Measurements from ENCODE around the gene PHF20.
"Not testable (repeated sequence)": the region's sequence is repeated elsewhere in the genome, so short reads cannot be mapped to it uniquely, and the experiment has no call there.

The PHF20 gene

DNA sequence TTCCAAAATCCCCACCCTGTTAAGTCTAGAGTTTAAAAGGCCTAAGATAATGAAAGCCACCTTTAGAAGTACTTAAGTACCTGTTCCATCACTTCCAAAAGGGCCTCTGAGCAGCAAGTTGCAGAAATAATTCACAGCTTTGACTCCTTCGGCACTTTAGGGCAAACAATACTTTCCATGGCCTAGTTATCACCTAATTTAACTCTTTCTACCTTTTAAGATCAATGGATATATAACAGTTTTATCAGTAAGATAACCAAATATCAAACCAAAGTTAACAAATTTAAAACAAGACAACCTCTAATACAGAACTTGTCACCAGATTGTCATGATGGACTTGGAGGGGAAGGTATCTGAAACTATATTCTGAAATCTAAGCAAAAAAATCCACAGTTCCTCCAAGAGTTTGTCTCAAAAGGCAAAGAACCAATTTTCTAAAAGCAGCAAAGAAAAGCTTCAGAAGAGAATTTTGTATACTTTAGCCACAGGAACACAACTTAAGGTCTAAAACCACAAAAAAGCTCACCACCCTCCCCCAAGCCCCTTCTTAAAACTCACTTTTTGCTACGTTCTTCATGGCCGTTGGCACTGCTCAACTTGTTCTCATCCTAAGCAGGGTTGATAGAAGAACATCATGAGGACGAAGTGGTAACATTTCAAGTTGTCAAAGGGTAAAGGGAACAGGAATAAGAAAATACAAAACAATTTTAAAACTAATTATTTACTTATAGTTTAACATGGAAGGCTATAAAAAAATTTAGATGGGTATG is 33.2 kb upstream of the PHF20 start:
- in situ Hi-C loops (cut with MboI; ENCODE audit: low sequenced_read_pairs): no loop called here

DNA sequence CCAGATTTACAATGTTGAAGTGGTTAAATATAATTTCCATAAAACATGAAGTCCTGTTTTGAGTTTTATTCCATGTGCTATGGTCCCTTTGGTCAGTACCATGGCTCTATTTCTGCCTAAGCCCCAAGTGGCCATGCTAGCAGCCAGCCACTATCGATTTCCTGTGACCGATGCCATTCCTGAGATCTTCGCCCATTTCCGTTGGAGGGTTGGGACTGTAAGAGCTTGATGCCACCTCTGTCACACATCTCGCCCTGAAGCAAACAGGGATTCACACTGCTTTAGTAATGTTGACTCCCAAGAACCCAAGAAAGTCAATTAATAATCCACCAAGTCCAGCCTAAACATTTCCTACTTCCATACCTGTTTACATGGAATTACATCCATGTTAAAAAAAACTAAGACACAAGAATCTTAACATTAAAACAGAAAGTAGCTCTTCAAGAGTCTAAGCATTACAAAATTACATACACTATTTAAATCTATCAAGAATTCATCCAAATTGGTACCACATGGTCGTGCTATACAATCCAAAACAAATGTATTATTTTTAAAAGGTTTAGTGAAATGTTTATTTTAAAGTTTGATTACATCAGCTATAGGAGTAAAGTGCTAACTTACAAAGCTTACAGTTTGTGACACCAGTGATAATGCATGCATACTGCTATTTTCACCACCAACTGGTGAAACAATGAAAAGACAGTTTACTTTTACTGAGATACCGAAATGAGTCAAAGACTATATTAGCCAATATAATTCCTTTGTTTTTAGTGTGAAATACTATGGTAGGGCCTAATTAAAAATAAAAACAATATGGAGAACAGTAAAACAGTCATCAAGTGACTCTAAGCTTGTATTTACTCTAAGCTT is 32.3 kb upstream of the PHF20 start:
- in situ Hi-C loops (cut with MboI; ENCODE audit: low sequenced_read_pairs): no loop called here

DNA sequence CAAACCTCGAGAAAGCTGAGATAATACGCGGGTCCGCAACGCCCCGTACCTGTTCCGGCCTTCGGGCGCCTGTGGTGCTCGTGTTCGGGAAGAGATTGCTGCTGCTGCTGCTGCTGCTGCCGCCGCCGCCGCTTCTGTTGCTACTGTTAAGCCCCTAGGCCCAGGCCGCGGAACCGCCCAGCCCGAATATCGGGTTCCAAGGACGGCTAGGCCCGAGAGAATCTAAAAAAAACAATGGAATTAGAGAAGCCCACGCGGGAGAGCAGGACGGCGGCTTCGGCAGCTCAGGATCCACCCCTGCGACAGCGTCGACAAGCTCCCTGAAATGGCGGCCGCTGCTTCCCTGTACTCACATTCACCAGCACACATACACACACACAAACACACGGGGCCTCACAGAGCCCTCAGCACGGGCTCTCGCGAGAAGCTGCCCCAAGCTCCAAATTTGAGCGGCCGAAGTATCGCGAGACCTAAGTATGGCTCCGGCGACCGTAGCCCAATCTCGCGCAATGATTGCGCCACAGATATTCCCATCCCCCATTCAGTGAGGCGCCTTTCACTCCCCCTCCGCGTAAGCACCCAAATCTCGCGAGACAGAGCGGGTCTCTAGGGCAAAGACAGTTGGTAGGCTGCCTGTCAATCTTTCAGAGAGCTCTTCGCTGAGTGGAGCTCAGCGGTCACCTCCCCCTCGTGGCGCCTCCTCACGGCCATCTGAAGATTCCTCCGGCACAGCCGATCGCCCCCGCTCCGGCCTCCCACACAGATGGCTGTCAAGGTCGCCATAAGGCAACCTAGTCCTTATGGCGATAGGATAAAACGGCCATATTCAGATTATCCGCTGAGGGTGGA is 29.7 kb upstream of the PHF20 start, which contains the start of gene RBM39:
Gene RBM39 (minus strand): TSS at position 369 of the 849 bp plus-strand sequence. CDS start 1,386 bp downstream, outside the sequence.
- in situ Hi-C loops (cut with MboI; ENCODE audit: low sequenced_read_pairs): no loop called here

DNA sequence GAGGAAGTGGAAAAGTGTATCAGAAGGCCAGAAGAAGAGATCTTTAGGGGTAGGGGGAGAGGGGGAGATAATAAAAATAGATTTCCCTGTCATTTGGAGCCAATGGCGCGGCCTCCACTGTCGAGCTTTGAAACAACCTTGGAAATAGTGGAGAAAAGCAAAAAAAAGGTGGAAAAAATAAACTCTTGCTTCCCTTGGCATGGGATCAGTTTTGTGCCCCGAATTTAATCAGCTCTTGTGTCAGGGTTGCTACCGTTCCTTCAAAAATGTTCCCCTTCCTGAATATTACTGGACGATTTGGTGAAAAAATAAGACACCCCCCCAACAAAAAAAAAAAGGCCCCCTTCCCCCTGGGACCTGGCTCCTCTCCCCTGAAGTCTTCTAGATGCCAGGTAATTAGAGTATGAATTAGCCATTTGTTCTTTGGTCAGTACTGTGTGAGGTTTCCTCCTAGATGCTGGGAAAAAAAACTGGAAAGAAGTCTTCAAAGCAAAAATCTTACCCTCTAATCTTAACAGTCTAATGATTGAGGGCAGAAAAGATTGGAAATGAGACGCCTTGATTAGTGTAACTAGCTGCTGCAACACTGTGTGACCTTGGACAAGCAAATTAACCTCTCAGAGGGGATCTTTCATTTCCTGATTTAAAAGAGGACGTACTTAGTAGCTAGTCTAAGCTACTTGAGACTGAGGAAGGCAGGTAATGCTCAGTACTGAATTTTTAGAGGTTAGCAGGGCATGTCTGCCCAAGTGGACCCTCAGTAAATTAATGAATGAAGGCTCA is 28.9 kb upstream of the PHF20 start:
- in situ Hi-C loops (cut with MboI; ENCODE audit: low sequenced_read_pairs): no loop called here

DNA sequence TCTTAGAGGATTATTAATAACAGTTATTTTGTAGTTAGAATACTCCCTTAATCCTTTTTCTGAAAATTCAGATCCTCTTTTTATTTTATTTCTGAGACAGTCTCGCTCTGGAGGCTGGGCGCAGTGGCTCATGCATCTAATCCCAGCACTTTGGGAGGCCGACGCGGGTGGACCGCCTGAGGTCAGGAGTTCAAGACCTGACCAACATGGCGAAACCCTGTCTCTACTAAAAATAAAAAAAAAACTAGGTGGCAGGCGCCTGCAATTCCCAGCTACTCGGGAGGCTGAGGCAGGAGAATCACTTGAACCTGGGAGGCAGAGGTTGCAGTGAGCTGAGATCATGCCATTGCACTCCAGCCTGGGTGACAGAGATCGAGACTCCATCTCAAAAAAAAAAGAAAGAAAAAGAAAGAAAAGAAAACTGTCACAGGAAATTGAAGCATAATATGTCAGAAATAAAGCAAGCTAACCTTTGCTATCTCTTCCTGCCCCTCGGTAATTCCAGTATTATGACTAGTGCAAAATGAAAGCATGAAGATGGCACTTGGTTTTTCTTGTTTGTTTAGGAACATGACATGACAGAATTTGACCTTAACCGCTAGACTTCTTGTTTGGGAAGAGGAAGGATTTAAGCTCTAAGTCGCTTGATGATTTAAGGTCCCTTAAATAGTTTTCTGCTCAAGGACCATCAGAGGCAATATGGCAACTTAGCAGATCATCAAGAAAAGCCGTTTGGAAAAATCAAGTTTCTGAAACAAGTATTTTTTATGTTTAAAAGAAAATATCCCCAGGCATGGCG is 27.9 kb upstream of the PHF20 start:
- in situ Hi-C loops (cut with MboI; ENCODE audit: low sequenced_read_pairs): no loop called here

DNA sequence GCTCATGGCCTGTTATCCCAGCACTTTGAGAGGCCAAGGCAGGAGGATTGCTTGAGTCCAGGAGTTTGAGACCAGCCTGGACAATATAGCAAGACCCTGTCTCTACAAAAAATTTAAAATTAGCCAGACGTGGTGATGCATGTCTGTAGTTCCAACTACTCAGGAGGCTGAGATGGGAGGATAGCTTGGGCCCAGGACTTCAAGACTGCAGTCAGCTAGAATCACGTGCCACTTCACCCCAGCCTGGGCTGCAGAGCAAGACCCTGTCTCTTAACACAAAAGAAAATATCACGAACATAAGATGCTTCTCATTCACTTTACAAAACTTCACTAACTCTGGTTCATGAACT is 27.3 kb upstream of the PHF20 start:
- in situ Hi-C loops (cut with MboI; ENCODE audit: low sequenced_read_pairs): not testable (repeated sequence)

DNA sequence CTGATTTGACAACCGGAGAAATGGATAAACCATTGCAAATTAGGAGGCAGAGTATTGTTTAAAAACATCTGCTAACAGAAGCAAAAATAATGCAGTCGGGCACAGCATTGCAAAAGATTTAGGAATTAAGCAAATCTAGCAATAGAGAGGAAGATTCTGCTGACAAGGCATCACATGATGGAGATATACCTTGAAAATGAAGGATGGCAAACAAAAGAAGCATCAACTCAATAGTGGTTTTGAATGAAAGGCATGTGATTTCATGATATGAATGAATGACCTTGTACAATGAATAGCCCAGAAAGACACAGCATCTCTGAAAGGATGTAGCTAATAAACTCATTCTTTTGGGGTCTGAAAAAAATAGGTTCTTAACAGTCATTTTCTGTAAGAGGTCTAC is 21.2 kb upstream of the PHF20 start:
- in situ Hi-C loops (cut with MboI; ENCODE audit: low sequenced_read_pairs): no loop called here

DNA sequence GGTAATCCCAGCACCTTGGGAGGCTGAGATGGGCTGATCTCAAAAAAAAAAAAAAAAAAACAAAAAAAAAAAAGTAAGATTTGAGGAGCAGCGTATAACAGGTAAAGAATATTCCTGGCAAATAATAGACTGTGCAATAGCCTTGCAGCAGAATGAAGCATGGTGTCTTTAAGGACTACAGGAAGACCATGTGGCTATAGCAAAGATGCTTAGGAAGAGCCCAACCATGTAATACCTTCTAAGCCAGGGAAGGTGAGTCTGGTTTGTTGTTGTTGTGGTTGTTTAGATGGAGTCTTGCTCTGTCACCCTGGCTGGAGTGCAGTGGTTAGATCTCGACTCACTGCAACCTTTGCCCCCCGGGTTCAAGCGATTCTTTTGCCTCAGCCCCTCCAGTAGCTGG is 15.4 kb upstream of the PHF20 start:
- in situ Hi-C loops (cut with MboI; ENCODE audit: low sequenced_read_pairs): no loop called here

DNA sequence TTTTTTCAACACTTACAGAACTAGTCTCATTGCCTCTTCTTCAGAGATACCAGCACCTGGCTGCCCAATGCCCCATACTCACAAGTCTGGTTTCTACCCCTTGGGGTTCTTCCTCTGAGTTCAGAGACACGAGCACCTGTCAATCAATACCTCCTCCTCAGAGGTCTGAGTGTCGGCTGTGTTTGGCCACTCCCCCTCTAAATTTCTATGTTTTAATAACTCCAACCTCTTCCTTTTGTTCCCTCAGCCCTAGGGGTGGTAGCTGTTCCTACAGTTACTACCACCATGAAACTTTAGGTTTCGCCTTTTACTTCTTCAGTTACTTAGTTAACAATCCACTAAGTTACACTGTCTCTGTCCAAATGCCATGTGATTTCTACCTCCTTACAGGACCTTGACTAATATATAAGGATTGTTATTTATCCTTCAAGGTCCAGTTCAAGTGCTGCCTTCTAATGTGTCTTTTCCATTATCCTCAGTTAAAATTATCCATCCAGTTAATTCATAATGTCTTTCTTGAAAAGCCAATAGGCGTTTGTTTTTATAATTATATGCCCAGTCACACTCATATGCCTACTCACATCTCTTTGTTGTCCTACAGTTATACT is 14.6 kb upstream of the PHF20 start:
- in situ Hi-C loops (cut with MboI; ENCODE audit: low sequenced_read_pairs): no loop called here

DNA sequence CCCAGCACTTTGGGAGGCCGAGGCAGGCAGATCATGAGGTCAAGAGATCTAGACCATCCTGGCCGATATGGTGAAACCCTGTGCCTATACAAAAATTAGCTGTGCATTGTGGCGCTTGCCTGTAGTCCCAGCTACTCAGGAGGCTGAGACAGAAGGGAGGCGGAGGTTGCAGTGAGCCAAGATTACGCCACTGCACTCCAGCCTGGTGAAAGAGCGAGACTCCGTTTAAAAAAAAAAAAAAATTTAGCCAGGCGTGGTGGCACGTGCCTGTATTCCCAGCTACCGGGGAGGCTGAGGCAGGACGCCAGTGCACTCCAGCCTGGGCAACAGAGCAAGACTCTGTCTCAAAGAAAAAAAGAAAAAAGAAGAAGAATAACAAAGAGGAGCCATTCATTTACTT is 10.3 kb upstream of the PHF20 start:
- in situ Hi-C loops (cut with MboI; ENCODE audit: low sequenced_read_pairs): not testable (repeated sequence)

DNA sequence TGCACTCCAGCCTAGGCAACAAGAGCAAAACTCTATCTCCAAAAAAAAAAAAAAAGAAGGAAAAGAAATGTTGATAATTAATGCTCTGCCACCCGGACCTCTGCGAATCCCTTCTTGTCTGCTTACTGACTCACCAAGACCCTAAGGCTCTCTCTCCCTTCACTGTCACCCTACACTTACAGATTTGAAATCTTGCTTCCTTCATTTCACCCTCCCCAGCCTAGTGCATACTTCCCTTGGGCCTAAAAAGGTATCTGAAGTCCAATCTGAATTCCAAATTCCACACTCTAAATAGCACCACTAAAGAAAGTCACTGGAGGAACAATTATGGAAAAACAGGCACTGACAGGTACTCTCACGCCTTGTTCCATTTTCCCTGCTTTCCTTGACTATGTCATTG is 9.4 kb upstream of the PHF20 start:
- in situ Hi-C loops (cut with MboI; ENCODE audit: low sequenced_read_pairs): no loop called here

DNA sequence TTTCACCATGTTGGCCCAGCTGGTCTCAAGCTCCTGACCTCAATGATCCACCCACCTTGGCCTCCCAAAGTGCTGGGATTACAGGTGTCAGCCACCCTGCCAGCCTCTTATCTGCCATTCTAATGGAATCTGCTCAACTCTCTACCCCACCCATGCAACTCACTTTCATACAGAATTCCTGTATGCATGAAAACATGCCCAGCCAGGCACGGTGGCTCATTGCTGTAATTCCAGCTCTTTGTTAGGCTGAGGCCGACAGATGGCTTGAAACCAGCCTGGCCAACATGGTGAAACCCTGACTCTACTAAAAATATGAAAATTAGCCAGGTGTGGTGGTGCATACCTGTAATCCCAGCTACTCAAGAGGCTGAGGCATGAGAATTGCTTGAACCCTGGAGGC is 6.9 kb upstream of the PHF20 start:
- in situ Hi-C loops (cut with MboI; ENCODE audit: low sequenced_read_pairs): not testable (repeated sequence)

DNA sequence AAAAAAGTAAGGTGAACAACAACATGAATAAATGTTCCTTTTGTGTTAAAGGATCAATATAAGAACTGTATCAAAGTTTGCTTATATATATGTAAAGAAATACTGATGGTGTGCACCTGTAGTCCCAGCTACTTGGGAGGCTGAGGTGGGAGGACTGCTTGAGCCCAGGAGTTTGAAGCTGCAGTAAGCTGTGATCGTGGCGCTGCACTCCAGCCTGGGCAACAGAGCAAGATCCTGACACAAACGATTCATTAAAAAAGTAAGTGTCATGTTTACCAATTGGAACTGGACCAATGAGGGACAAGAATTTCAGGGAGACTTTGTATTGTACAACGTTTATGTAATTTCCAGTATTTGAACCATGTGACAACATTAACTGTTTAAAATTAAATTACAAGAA is 5.0 kb upstream of the PHF20 start:
- in situ Hi-C loops (cut with MboI; ENCODE audit: low sequenced_read_pairs): no loop called here

DNA sequence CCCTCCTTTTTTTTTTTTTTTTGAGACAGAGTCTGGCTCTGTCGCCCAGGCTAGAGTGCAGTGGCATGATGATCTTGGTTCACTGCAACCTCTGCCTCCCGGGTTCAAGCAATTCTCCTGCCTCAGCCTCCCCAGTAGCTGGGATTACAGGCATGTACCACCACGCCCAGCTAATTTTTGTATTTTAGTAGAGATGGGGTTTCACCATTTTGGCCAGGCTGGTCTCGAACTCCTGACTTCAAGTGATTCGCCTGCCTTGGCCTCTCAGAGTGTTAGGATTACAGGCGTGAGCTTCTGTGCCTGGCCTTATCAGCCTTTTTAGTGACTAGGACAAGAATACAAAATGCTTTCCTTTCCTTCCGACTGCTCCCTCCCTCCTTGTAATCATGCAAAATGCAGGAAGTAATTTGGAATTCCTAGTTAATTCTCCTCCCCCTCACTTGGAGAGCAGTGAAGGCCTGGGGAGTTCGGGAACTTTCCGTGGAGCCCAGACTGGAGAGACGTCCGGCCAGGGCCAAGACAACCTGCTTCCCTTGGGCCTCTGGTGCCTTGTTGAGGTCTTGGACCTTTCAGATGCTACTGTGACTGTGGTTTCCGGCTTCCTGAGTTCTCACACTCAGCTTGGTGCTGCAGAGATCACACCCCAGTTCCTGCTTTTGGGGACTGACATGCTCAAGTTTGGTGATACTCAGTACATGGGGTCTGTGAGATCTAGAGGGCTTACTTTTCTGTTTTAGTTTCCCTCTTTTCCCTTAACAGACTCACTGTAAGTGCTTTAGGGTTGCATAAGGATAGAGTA is 3.9 kb upstream of the PHF20 start:
- in situ Hi-C loops (cut with MboI; ENCODE audit: low sequenced_read_pairs): no loop called here

DNA sequence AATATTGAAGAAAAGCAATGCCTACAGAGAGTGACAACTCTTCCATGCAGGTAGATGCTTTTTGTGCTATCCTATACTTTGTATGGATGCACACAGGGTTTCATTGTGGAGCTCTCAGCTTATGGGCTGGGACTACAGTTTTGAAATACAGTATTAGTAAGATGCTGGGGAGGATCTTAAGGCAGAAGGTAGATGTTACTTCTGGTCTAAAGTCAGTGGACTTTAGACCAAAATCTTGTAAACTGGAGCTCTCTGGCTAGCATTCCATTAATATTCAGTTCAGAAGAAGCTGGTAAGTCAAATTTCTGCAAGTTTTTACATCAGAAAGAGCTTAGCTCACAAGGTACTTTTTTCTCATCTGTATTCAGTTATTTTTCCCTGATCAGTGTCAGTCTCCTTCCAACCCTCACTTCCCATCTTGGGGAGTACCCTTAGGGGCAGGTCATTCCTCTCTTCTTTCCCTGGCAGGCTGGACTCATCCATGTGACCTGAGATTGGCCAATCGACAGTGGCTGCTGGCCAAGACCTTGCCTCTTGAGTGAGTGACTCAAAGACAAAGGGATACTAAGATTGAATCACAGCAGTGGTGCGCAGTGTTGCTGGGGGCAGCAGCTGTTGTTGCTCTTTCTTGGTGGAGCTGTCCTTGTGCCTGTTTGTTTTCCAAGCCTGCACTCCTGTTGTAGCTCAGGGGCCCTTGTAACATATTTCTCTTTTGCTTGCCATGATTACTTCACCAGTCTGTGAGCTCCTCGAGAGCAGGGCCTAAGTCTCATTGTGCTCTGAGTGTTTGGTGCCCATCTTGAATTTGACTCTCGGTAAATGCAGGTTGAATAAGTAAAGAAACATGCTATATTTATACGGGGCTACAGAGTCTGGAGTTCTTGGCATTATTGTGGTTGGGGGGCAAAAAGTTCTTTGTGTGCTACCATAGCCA is 2.8 kb upstream of the PHF20 start:
- in situ Hi-C loops (cut with MboI; ENCODE audit: low sequenced_read_pairs): no loop called here

DNA sequence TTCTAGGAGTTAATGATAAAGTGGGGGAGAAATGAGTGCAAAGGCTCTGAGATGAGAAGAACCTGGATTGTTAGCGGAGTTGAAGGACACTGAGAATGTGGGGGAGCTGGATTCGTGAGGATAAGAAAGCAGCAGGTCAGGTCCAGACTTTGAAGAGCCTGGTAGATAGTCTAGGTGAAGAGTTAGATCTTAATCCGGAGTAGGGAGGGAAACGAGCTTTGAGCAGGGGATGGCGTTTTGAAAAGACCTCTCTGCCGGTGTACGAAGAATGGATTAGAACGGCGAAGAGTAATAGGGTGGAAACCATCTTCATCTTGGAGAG is 487 bp upstream of the PHF20 start:
- in situ Hi-C loops (cut with MboI; ENCODE audit: low sequenced_read_pairs): no loop called here

DNA sequence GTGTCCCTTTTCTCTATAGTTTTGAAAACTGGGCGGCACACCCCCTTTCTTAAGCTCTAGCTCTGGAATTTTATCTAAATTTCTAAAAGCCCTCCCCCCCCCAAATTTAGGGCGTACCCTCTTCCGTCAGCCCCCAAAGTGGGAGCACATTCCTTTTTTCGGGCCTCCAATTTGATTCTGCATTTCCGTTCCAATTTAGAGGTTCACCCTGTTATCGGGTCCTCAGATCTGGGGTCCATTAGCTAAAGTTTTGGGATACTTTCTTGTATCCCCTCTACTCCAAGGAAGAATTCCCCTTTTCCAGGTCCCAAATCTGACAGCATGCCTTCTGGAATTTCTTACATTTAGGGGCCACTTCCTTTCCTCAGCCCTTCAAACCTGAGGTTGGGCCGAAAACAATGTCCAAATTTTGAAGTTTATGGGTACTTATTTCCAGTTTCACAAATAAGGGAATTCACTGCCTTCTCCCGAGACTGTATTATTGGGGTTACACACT is 796 bp downstream of the PHF20 start:
- in situ Hi-C loops (cut with MboI; ENCODE audit: low sequenced_read_pairs): no loop called here

Measured in HL-60/S4 treated with phorbol 12-myristate 13-acetate at 8.2 ng/mL for 4 days and 3 days (cell line).